Measurements from ENCODE around the gene SOAT2.
A peak's percentile ranks its signal among the peaks of the same experiment; 100 is the strongest.
"Not testable (repeated sequence)": the region's sequence is repeated elsewhere in the genome, so short reads cannot be mapped to it uniquely, and the experiment has no call there.

SOAT2 gene

GRCh38 chr12:53147181-53147580, 43.9 kb downstream of the SOAT2 start:
- DNase-seq (ENCODE audit: low read depth) = no peak

GRCh38 chr12:53147653-53148052, 44.4 kb downstream of the SOAT2 start:
- no peak for DNase-seq (ENCODE audit: low read depth)

GRCh38 chr12:53151039-53151438, 47.8 kb downstream of the SOAT2 start:
- no peak for DNase-seq (ENCODE audit: low read depth)

- no peak for DNase-seq (ENCODE audit: low read depth)
These were observed 49.1 kb downstream of the SOAT2 start for GRCh38 chr12:53152390-53152789.

- DNase-seq (ENCODE audit: low read depth) = peak; percentile 66
These were observed 56.0 kb downstream of the SOAT2 start for GRCh38 chr12:53159195-53159839.

GRCh38 chr12:53160000-53160399, 56.7 kb downstream of the SOAT2 start:
- DNase-seq (ENCODE audit: low read depth) = no peak

GRCh38 chr12:53160673-53161072, 57.4 kb downstream of the SOAT2 start:
- DNase-seq (ENCODE audit: low read depth) = no peak

- no peak for DNase-seq (ENCODE audit: low read depth)
These were observed 58.0 kb downstream of the SOAT2 start for GRCh38 chr12:53161119-53161911.

GRCh38 chr12:53163008-53163407, 59.7 kb downstream of the SOAT2 start:
- not testable (repeated sequence) for DNase-seq (ENCODE audit: low read depth)

GRCh38 chr12:53166837-53167236, 63.6 kb downstream of the SOAT2 start:
- no peak for DNase-seq (ENCODE audit: low read depth)

- DNase-seq (ENCODE audit: low read depth) = no peak
These were observed 66.4 kb downstream of the SOAT2 start for GRCh38 chr12:53169644-53170043.

GRCh38 chr12:53170215-53170614, 66.9 kb downstream of the SOAT2 start:
- DNase-seq (ENCODE audit: low read depth) = no peak

- DNase-seq (ENCODE audit: low read depth) = peak; percentile 21
These were observed 67.8 kb downstream of the SOAT2 start for GRCh38 chr12:53170876-53171724.

GRCh38 chr12:53171725-53172329, 68.5 kb downstream of the SOAT2 start:
- DNase-seq (ENCODE audit: low read depth) = peak; percentile 23

- peak; percentile 51 for DNase-seq (ENCODE audit: low read depth)
These were observed 69.1 kb downstream of the SOAT2 start for GRCh38 chr12:53172352-53172751.

- no peak for DNase-seq (ENCODE audit: low read depth)
These were observed 69.9 kb downstream of the SOAT2 start for GRCh38 chr12:53173085-53173715.
